ENCODE measurements around the gene SH3TC1. TPM values are rescaled to one million over a fixed set of nuclear protein-coding genes. Genes with fewer than 3 reads are reported as not detected.

The SH3TC1 gene
- total and polyA plus RNA-seq, 2 donors from 2014 or later, result 43.1 to 127 TPM

DNA sequence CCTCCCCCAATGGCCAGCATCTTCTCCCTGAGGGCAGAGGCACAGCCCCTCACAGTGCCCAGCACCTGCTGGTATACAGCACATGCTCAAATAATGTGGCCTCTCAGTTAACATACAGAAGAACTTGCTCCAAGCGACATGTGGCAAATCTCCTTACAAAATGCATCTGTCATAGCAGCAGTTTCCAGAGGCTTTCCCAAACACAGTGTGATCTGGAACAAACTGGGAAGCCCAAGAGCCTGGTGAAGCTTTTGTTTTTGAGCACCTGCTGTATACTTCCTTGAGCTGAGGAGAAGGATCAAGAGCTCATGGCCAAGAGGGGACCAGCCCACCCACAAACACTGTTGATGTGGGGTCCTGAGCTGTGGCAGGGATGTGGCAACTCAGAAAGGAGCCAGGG lies 35.6 kb downstream of the SH3TC1 start:
- Histone ChIP-seq H3K4me1 (ENCODE audit: control insufficient read depth in 2 of 3, insufficient read depth in 2 of 3, low read depth in 1 of 3, low read length in 3 of 3) (no peaks in the 10 kb centered on the region), H3K27ac (ENCODE audit: low read depth in 2 of 2, low read length in 2 of 2) (no peak overlapping the region), H3K27me3 (ENCODE audit: control insufficient read depth, insufficient read depth, low read length) (no peaks in the 10 kb centered on the region), H3K9me3 (ENCODE audit: control insufficient read depth in 2 of 3, insufficient read depth in 1 of 3, low read length in 3 of 3) (peaks cover 0 to 2% (median 0%) of the 10 kb centered on the region in 3 donors), H3K4me3 (ENCODE audit: low read length in 3 of 3) (no peak overlapping the region), H3K9ac (ENCODE audit: low read length in 3 of 3) (no peak overlapping the region), H3K36me3 (ENCODE audit: control insufficient read depth in 2 of 3, insufficient read depth in 3 of 3, low read length in 3 of 3) (peaks cover 13 to 65% (median 38%) of the 10 kb centered on the region in 3 donors)
- DNase-seq, result no peak
- no peak for FAIRE-seq
- intact Hi-C loops (cut with DNase I), result no loop called here
- TF ChIP-seq, protein P1, sequence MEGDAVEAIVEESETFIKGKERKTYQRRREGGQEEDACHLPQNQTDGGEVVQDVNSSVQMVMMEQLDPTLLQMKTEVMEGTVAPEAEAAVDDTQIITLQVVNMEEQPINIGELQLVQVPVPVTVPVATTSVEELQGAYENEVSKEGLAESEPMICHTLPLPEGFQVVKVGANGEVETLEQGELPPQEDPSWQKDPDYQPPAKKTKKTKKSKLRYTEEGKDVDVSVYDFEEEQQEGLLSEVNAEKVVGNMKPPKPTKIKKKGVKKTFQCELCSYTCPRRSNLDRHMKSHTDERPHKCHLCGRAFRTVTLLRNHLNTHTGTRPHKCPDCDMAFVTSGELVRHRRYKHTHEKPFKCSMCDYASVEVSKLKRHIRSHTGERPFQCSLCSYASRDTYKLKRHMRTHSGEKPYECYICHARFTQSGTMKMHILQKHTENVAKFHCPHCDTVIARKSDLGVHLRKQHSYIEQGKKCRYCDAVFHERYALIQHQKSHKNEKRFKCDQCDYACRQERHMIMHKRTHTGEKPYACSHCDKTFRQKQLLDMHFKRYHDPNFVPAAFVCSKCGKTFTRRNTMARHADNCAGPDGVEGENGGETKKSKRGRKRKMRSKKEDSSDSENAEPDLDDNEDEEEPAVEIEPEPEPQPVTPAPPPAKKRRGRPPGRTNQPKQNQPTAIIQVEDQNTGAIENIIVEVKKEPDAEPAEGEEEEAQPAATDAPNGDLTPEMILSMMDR (IDR thresholded peaks at IDR 0.05; ENCODE audit: borderline replicate concordance, extremely low read depth, insufficient read depth), result no peak

DNA sequence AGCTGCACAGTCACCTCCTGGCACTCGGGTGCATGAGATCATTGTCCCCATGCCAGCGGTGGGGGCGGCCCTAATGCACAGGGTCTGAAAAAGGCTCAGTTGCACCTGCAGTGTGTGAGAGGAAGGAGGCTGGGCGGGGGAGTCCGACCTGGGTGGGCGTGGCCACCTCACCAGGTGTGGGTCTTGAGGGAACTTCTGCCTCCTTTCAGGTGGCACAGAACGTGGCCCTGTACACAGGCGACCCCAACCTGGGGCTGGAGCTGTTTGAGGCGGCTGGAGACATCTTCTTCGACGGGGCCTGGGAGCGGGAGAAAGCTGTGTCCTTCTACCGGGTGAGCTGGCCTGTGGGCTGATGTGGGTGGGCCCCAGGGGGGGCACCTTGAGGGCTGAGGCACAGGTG lies 36.1 kb downstream of the SH3TC1 start:
- TF ChIP-seq, protein P1 (IDR thresholded peaks at IDR 0.05; ENCODE audit: borderline replicate concordance, extremely low read depth, insufficient read depth), result no peak
- Histone ChIP-seq H3K4me1 (ENCODE audit: control insufficient read depth in 2 of 3, insufficient read depth in 2 of 3, low read depth in 1 of 3, low read length in 3 of 3) (no peaks in the 10 kb centered on the region), H3K9me3 (ENCODE audit: control insufficient read depth in 2 of 3, insufficient read depth in 1 of 3, low read length in 3 of 3) (peaks cover 0 to 2% (median 0%) of the 10 kb centered on the region in 3 donors), H3K36me3 (ENCODE audit: control insufficient read depth in 2 of 3, insufficient read depth in 3 of 3, low read length in 3 of 3) (peaks cover 13 to 65% (median 38%) of the 10 kb centered on the region in 3 donors), H3K4me3 (ENCODE audit: low read length in 3 of 3) (no peak overlapping the region), H3K9ac (ENCODE audit: low read length in 3 of 3) (no peak overlapping the region), H3K27ac (ENCODE audit: low read depth in 2 of 2, low read length in 2 of 2) (no peak overlapping the region), H3K27me3 (ENCODE audit: control insufficient read depth, insufficient read depth, low read length) (no peaks in the 10 kb centered on the region)
- no peak for DNase-seq
- FAIRE-seq, result no peak
- intact Hi-C loops (cut with DNase I), result no loop called here

DNA sequence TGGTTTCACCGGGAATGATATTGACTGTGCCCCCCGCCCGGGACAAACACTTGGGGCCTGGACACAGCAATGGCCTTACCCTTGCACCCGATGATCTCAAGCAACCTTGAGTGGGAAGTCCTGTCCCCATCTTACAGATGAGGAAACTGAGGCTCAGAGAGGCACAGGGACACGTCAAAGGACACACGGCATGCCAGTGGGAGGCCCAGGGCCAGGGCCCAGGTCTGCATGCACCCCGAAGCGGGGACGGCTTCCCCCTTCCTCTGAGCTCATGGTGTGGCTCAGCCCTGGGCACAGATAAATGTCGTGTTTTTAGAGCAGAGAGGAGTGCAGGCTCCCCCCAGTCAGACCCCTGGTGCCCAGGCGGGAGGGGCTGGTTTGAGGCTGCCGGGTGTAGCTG lies 36.6 kb downstream of the SH3TC1 start:
- H3K9me3 ChIP-seq (ENCODE audit: control insufficient read depth in 2 of 3, insufficient read depth in 1 of 3, low read length in 3 of 3), result peaks cover 0 to 2% (median 0%) of the 10 kb centered on the region in 3 donors
- no peak overlapping the region for H3K4me3 ChIP-seq (ENCODE audit: low read length in 3 of 3)
- TF ChIP-seq, protein P1 (IDR thresholded peaks at IDR 0.05; ENCODE audit: borderline replicate concordance, extremely low read depth, insufficient read depth), result no peak
- FAIRE-seq (no peak), DNase-seq (no peak)
- no peaks in the 10 kb centered on the region for H3K27me3 ChIP-seq (ENCODE audit: control insufficient read depth, insufficient read depth, low read length)
- intact Hi-C loops (cut with DNase I), result no loop called here
- no peaks in the 10 kb centered on the region for H3K4me1 ChIP-seq (ENCODE audit: control insufficient read depth in 2 of 3, insufficient read depth in 2 of 3, low read depth in 1 of 3, low read length in 3 of 3)
- H3K36me3 ChIP-seq (ENCODE audit: control insufficient read depth in 2 of 3, insufficient read depth in 3 of 3, low read length in 3 of 3), result peaks cover 13 to 65% (median 38%) of the 10 kb centered on the region in 3 donors
- no peak overlapping the region for H3K9ac ChIP-seq (ENCODE audit: low read length in 3 of 3)
- no peak overlapping the region for H3K27ac ChIP-seq (ENCODE audit: low read depth in 2 of 2, low read length in 2 of 2)
